Measurements from ENCODE around the gene PELI1.

DNA sequence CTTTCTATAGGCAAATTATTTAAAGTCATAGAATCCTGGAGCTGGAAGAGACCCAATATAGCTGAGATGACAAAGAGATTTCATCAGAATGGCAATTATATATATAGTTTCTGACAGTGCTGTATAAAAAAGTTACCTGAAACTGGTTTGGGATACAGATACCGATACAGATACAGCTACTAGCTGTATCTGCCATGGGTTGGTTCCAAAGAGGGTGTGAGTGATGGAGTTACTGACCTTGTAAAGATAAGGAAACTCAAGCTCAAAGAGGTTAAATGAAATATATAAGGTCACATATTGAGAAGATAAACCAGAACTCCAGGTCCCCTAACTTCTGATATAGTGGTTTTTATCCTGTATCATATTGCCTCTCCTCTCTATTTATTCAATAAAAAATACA is 10.9 kb downstream of the PELI1 start:
- TF ChIP-seq CTCF (IDR thresholded peaks at IDR 0.05) (no peak), POLR2A (IDR thresholded peaks at IDR 0.05) (no peak), POLR2AphosphoS5 (IDR thresholded peaks at IDR 0.05) (no peak)

Data from breast epithelium (tissue), 3 donors.